H9 (cell line): ENCODE measurements around the gene ASB7. TPM values are rescaled to one million over a fixed set of nuclear protein-coding genes. Genes with fewer than 3 reads are reported as not detected.

Experiments used
- DNase-seq: peaks from one replicate; pipeline ENCODE4 v3.0.0-alpha.2; 2017
- H2AFZ ChIP-seq: one replicate; pipeline ENCODE4 v1.6.1; 2013; ENCODE audit warnings: mild to moderate bottlenecking, low read length, control low read depth, moderate library complexity
- H2AK5ac ChIP-seq: 2 replicates; pipeline ENCODE4 v1.6.1; 2013; ENCODE audit warnings: low read length, control low read depth, mixed read lengths; ENCODE audit not compliant: insufficient read length
- H2BK120ac ChIP-seq: one replicate; pipeline ENCODE4 v1.6.1; 2013; ENCODE audit warnings: low read depth, mild to moderate bottlenecking, low read length, control low read depth, inconsistent platforms; ENCODE audit not compliant: poor library complexity, severe bottlenecking
- H2BK12ac ChIP-seq: 2 replicates; pipeline ENCODE4 v1.6.1; 2013; ENCODE audit warnings: low read length, control low read depth, mixed read lengths, low read depth; ENCODE audit not compliant: insufficient read length
- H2BK15ac ChIP-seq: 2 replicates; pipeline ENCODE4 v1.6.1; 2013; ENCODE audit warnings: low read depth, low read length, control low read depth
- H2BK20ac ChIP-seq: one replicate; pipeline ENCODE4 v1.6.1; 2013; ENCODE audit warnings: low read depth, mild to moderate bottlenecking, low read length, control low read depth, inconsistent platforms; ENCODE audit not compliant: poor library complexity, severe bottlenecking
- H2BK5ac ChIP-seq: 2 replicates; pipeline ENCODE4 v1.6.1; 2013; ENCODE audit warnings: low read length, control low read depth, mixed read lengths; ENCODE audit not compliant: insufficient read length
- H3K14ac ChIP-seq: 2 replicates; pipeline ENCODE4 v1.6.1; 2013; ENCODE audit warnings: low read length, control low read depth; ENCODE audit not compliant: insufficient read depth
- H3K18ac ChIP-seq: 2 replicates; pipeline ENCODE4 v1.6.1; 2013; ENCODE audit warnings: low read depth, mild to moderate bottlenecking, mixed read lengths, low read length, control low read depth; ENCODE audit not compliant: insufficient read length
- H3K23ac ChIP-seq: 2 replicates; pipeline ENCODE4 v1.6.1; 2013; ENCODE audit warnings: low read length, control low read depth, mixed read lengths, low read depth; ENCODE audit not compliant: insufficient read length
- H3K23me2 ChIP-seq: 2 replicates; pipeline ENCODE4 v1.6.1; 2013; ENCODE audit warnings: low read depth, mild to moderate bottlenecking, mixed read lengths, low read length, control low read depth; ENCODE audit not compliant: insufficient read length, poor library complexity, severe bottlenecking
- H3K27ac ChIP-seq: 2 replicates; pipeline ENCODE4 v1.5.1; 2013; ENCODE audit warnings: low read length, control low read depth, mixed read lengths, low read depth; ENCODE audit not compliant: insufficient read length
- H3K27me3 ChIP-seq: 2 replicates; pipeline ENCODE4 v1.6.1; 2013; ENCODE audit warnings: low read length, control low read depth, inconsistent platforms; ENCODE audit not compliant: insufficient read depth
- H3K4ac ChIP-seq: 2 replicates; pipeline ENCODE4 v1.6.1; 2013; ENCODE audit warnings: low read depth, mild to moderate bottlenecking, control low read depth, inconsistent platforms, low read length, moderate library complexity
- H3K4me1 ChIP-seq: 2 replicates; pipeline ENCODE4 v1.6.1; 2013; ENCODE audit warnings: low read length, control low read depth, inconsistent platforms; ENCODE audit not compliant: insufficient read depth
- H3K4me2 ChIP-seq: 2 replicates; pipeline ENCODE4 v1.6.1; 2013; ENCODE audit warnings: low read length, control low read depth, mixed read lengths; ENCODE audit not compliant: insufficient read length, insufficient read depth
- H3K56ac ChIP-seq: 2 replicates; pipeline ENCODE4 v1.6.1; 2013; ENCODE audit warnings: low read depth, mild to moderate bottlenecking, mixed read lengths, low read length, control low read depth; ENCODE audit not compliant: insufficient read length
- H3K79me1 ChIP-seq: 2 replicates; pipeline ENCODE4 v1.6.1; 2013; ENCODE audit warnings: low read depth, mild to moderate bottlenecking, moderate library complexity, low read length, control low read depth, inconsistent platforms; ENCODE audit not compliant: insufficient read depth, poor library complexity, severe bottlenecking
- H3K79me2 ChIP-seq: 2 replicates; pipeline ENCODE4 v1.6.1; 2013; ENCODE audit warnings: low read length, control low read depth, inconsistent platforms; ENCODE audit not compliant: insufficient read depth
- H3K9ac ChIP-seq: 2 replicates; pipeline ENCODE4 v1.6.1; 2013; ENCODE audit warnings: low read length, control low read depth, mixed read lengths; ENCODE audit not compliant: insufficient read length; ENCODE audit errors: extremely low read depth
- H3K9me3 ChIP-seq: one replicate; pipeline ENCODE4 v1.6.1; 2013; ENCODE audit warnings: low read depth, low read length, inconsistent platforms; ENCODE audit not compliant: control insufficient read depth
- H3T11ph ChIP-seq: one replicate; pipeline ENCODE4 v1.6.1; 2013; ENCODE audit warnings: mild to moderate bottlenecking, low read length, control low read depth, inconsistent platforms
- H4K20me1 ChIP-seq: one replicate; pipeline ENCODE4 v1.6.1; 2013; ENCODE audit not compliant: control insufficient read depth, insufficient read length, insufficient read depth
- H4K5ac ChIP-seq: 2 replicates; pipeline ENCODE4 v1.6.1; 2013; ENCODE audit warnings: low read depth, mild to moderate bottlenecking, mixed read lengths, low read length, control low read depth; ENCODE audit not compliant: insufficient read length
- H4K8ac ChIP-seq: replicated peaks from 2 replicates; pipeline ENCODE4 v1.6.1; 2013; ENCODE audit warnings: low read length, control low read depth, mixed read lengths, low read depth; ENCODE audit not compliant: insufficient read length
- H4K91ac ChIP-seq: 2 replicates; pipeline ENCODE4 v1.6.1; 2013; ENCODE audit warnings: low read depth, mild to moderate bottlenecking, moderate library complexity, mixed read lengths, low read length, control low read depth; ENCODE audit not compliant: insufficient read length
- H3K27ac Mint-ChIP-seq, 3 experiments: 2 replicates in 2 of 3; 3 replicates in 1 of 3; pipeline ENCODE4 v1.8.0; 2020 to 2021; ENCODE audit warnings: mixed read lengths in 3 of 3, mild to moderate bottlenecking in 1 of 3, moderate library complexity in 1 of 3
- H3K27me3 Mint-ChIP-seq: 2 replicates; pipeline ENCODE4 v1.8.0; 2021; ENCODE audit warnings: low read depth, mild to moderate bottlenecking, moderate library complexity, mixed read lengths
- H3K36me3 Mint-ChIP-seq, 3 experiments: 2 replicates in 2 of 3; 3 replicates in 1 of 3; pipeline ENCODE4 v1.8.0; 2020 to 2021; ENCODE audit warnings: low read depth in 3 of 3, mixed read lengths in 3 of 3; ENCODE audit not compliant: insufficient read depth in 1 of 3
- H3K4me1 Mint-ChIP-seq, 2 experiments: 2 replicates each; pipeline ENCODE4 v1.8.0; 2020; ENCODE audit warnings: mixed read lengths in 2 of 2
- H3K4me3 Mint-ChIP-seq, 2 experiments: 2 replicates in 1 of 2; 3 replicates in 1 of 2; pipeline ENCODE4 v1.8.0; 2020 to 2021; ENCODE audit warnings: mild to moderate bottlenecking in 2 of 2, mixed read lengths in 2 of 2, moderate library complexity in 1 of 2
- H3K9me3 Mint-ChIP-seq, 2 experiments: 2 replicates in 1 of 2; 3 replicates in 1 of 2; pipeline ENCODE4 v1.8.0; 2020; ENCODE audit warnings: mild to moderate bottlenecking in 2 of 2, mixed read lengths in 2 of 2, moderate library complexity in 1 of 2
- WGBS: extraction: QIAGEN DNeasy Blood & Tissue Kit; methylation state at CpG from one replicate; pipeline ENCODE4 v1.1.7; 2013; ENCODE audit warnings: missing lambda C conversion rate, low lambda C conversion rate, mixed read lengths; ENCODE audit not compliant: insufficient read length; ENCODE audit errors: extremely low coverage; 5-methylcytosine and 5-hydroxymethylcytosine counted together
- total RNA-seq: library from RNA; stranded (reverse); gene quantifications from 2 replicates; pipeline ENCODE4 v1.2.1, GENCODE V29; 2021
- TF ChIP-seq, protein P1 (sequence below): fragments of 200-600 bp; sonication (generic); conservative IDR thresholded peaks from 3 replicates; pipeline ENCODE4 v1.8.0; 2021; ENCODE audit warnings: antibody characterized with exemption, mild to moderate bottlenecking

Gene ASB7
- total RNA-seq, 1 experiment from 2014 or later = 12.8 TPM

DNA sequence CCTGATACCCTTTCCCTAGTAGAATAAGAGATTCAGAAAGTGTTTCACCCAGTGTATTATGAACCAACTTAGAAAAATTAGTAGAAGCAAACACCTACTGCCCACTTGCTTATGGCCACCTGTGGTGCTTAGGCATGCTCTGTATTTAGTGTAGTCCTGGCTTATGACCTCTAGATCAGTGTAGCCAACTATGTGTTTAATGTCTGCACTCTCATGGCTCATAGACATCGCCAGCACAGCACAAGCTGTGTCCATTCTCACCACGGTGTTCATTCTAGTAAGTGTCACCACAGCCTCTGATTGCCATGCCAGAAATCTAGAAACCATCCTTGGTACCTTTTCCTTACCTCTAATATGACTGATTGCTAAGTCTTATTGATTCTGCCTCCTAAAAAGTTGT lies 14.3 kb downstream of the ASB7 start:
- Histone ChIP-seq H3K4ac (no peak overlapping the region), H3K23ac (no peak overlapping the region), H3K14ac (no peak overlapping the region), H2AFZ (no peak overlapping the region), H3K27ac (no peak overlapping the region), H3K9me3 (no peaks in the 10 kb centered on the region), H2BK20ac (no peak overlapping the region), H3K9ac (no peak overlapping the region), H4K8ac (no peak overlapping the region), H4K91ac (no peak overlapping the region), H4K5ac (no peak overlapping the region), H2BK15ac (no peak overlapping the region), H3K79me2 (no peaks in the 10 kb centered on the region), H3K79me1 (no peaks in the 10 kb centered on the region), H2BK5ac (no peak overlapping the region), H2AK5ac (no peak overlapping the region), H2BK120ac (no peak overlapping the region), H3K18ac (no peak overlapping the region), H2BK12ac (no peak overlapping the region), H3K4me2 (no peak overlapping the region), H3T11ph (no peak overlapping the region), H3K23me2 (no peaks in the 10 kb centered on the region), H3K27me3 (no peaks in the 10 kb centered on the region), H3K4me1 (no peaks in the 10 kb centered on the region), H3K56ac (no peak overlapping the region), H4K20me1 (no peaks in the 10 kb centered on the region)
- peaks cover 5 to 35% (median 23%) of the 10 kb centered on the region in 3 experiments; a peak in 6 of 7 replicates for H3K36me3 Mint-ChIP-seq
- TF ChIP-seq, protein P1, sequence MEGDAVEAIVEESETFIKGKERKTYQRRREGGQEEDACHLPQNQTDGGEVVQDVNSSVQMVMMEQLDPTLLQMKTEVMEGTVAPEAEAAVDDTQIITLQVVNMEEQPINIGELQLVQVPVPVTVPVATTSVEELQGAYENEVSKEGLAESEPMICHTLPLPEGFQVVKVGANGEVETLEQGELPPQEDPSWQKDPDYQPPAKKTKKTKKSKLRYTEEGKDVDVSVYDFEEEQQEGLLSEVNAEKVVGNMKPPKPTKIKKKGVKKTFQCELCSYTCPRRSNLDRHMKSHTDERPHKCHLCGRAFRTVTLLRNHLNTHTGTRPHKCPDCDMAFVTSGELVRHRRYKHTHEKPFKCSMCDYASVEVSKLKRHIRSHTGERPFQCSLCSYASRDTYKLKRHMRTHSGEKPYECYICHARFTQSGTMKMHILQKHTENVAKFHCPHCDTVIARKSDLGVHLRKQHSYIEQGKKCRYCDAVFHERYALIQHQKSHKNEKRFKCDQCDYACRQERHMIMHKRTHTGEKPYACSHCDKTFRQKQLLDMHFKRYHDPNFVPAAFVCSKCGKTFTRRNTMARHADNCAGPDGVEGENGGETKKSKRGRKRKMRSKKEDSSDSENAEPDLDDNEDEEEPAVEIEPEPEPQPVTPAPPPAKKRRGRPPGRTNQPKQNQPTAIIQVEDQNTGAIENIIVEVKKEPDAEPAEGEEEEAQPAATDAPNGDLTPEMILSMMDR = no peak
- no peaks in the 10 kb centered on the region for H3K27me3 Mint-ChIP-seq
- no peak overlapping the region for H3K27ac Mint-ChIP-seq
- H3K4me1 Mint-ChIP-seq = no peaks in the 10 kb centered on the region
- DNase-seq = no peak
- H3K9me3 Mint-ChIP-seq = peaks cover 0 to 2% of the 10 kb centered on the region in 2 experiments; a peak in 2 of 5 replicates
- no CpG with 5 or more reads among the region's 2 CpGs for WGBS
- no peak overlapping the region for H3K4me3 Mint-ChIP-seq
